Peyer's patch (tissue), 4 donors: ENCODE measurements around the gene MAGI2.

Source experiments
- POLR2A ChIP-seq, 2 donors: fragments of 450-650 bp; IDR thresholded peaks; one replicate each; pipeline ENCODE4 v1.5.1; 2017; ENCODE audit warnings: antibody characterized with exemption in 2 of 2, mild to moderate bottlenecking in 2 of 2, moderate library complexity in 2 of 2
- TF ChIP-seq, protein P1 (sequence below), 6 experiments: fragments of 450-650 bp in 4 of 6; fragments of 200-600 bp in 2 of 6; sonication (generic) in 1 of 6; IDR thresholded peaks; one replicate each; pipeline ENCODE4 v1.5.1; 2017 to 2019; ENCODE audit warnings: antibody characterized with exemption in 6 of 6, mild to moderate bottlenecking in 3 of 6, moderate library complexity in 1 of 6

DNA sequence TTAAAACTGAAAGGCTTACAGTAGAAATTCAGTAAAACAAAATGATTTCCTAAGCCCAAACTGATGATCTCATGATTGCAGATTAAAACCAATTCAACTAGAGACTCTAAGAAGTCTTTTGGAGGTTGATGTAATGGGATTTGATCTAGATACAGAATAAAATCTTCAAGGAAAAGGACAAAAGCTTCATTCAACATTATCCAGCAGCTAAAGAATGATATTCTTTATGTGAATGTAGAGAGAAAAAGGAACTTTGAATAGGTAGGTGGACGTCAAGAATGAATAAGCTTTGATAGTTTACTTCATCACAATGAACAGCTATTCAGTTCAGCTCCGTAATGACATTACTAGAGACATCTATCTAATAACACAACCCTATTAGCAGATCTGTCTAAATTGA lies 910.5 kb downstream of the MAGI2 start:
- TF ChIP-seq POLR2A (IDR thresholded peaks at IDR 0.05), result no peak
- TF ChIP-seq, protein P1, sequence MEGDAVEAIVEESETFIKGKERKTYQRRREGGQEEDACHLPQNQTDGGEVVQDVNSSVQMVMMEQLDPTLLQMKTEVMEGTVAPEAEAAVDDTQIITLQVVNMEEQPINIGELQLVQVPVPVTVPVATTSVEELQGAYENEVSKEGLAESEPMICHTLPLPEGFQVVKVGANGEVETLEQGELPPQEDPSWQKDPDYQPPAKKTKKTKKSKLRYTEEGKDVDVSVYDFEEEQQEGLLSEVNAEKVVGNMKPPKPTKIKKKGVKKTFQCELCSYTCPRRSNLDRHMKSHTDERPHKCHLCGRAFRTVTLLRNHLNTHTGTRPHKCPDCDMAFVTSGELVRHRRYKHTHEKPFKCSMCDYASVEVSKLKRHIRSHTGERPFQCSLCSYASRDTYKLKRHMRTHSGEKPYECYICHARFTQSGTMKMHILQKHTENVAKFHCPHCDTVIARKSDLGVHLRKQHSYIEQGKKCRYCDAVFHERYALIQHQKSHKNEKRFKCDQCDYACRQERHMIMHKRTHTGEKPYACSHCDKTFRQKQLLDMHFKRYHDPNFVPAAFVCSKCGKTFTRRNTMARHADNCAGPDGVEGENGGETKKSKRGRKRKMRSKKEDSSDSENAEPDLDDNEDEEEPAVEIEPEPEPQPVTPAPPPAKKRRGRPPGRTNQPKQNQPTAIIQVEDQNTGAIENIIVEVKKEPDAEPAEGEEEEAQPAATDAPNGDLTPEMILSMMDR (IDR thresholded peaks at IDR 0.05), result no peak
